Measurements from ENCODE around the gene PRR30.

PRR30 gene

DNA sequence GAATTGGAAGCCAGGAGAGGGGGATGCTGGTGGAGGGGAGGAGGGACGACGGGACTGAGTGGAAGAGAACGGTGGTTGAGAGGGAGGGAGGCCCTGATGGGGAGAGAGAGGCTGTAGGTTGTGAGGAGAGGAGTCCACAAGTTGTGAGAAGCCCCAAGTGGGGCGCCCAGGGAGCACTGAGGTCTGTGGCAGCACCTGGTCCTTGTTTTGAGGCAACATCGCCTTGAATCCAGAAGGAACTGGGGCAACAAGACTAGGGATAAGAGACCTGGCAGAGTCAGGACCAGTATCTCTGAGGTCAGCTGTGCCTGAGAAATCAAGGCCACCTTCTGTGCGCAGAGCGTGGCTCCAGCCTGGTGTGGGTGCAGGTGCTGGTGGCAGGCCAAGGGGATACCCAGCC lies 1.1 kb downstream of the PRR30 start:
- Mint-ChIP-seq H3K9me3 (no peaks in the 10 kb centered on the region), H3K27ac (no peak overlapping the region), H3K36me3 (peaks cover under 1% of the 10 kb centered on the region), H3K4me1 (peaks cover 8% of the 10 kb centered on the region), H3K4me3 (no peak overlapping the region), H3K27me3 (peaks cover 1% of the 10 kb centered on the region)

DNA sequence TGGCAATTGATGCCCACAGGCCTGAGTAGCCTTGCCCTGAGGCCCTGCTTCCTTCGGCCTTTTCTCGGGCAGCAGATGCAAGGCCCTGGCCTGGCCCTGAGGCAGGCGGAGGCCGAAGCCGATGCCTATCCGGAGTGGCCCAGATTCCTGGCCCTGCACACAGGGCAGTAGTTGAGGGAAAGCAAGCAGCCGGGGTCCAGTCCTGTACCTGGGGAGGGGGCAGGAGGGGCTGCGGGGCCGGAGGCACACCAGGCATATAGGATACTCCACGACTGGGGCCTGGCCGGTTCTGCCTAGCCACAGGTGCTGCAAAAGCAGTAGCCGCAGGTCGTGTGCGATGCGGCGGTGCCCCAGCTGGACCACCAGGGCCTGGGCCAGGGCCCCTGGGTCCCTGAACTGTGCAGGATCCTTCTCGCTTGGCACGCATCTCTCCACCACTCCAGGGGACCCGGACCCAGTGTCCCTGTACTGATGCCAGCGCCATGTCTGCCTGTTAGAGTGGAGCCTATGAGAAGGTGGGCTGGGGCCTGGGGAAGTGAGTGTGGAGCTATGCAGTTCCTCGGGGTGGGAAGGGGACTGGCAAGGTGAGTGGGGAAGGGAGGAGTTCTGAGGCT lies 1.8 kb downstream of the PRR30 start:
- Mint-ChIP-seq H3K9me3 (no peaks in the 10 kb centered on the region), H3K27me3 (no peaks in the 10 kb centered on the region), H3K27ac (no peak overlapping the region), H3K36me3 (peaks cover 4% of the 10 kb centered on the region), H3K4me3 (no peak overlapping the region), H3K4me1 (peaks cover 14% of the 10 kb centered on the region)

DNA sequence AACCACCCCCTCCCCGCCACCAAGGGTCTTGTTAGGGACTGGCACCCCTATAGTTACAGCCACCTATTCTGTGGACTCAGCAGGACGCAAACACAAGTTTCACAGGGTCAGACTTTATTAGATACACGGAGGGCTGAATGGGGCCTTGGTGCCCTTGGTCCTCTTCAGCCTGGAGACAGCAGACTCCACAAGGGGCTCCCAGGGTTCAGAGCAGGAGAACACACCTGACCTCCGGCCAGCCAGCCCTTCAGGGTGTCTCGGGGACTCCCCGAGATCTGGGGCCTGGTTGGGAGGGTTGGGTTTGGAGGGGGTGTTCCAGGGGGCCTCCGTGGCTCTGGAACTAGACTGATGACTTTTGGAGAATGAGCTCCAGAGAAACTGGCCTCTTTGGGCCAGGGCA lies 2.5 kb downstream of the PRR30 start:
- Mint-ChIP-seq H3K27me3 (no peaks in the 10 kb centered on the region), H3K27ac (no peak overlapping the region), H3K4me3 (no peak overlapping the region), H3K36me3 (peaks cover 4% of the 10 kb centered on the region), H3K9me3 (no peaks in the 10 kb centered on the region), H3K4me1 (peaks cover 16% of the 10 kb centered on the region)

GRCh38 chr2:27135478-27135955 lies 3.7 kb downstream of the PRR30 start:
- Mint-ChIP-seq H3K4me3 (peak overlapping the region; percentile 92), H3K9me3 (no peaks in the 10 kb centered on the region), H3K36me3 (peaks cover 9% of the 10 kb centered on the region), H3K27ac (peak overlapping the region; percentile 98), H3K4me1 (peaks cover 19% of the 10 kb centered on the region), H3K27me3 (no peaks in the 10 kb centered on the region)

DNA sequence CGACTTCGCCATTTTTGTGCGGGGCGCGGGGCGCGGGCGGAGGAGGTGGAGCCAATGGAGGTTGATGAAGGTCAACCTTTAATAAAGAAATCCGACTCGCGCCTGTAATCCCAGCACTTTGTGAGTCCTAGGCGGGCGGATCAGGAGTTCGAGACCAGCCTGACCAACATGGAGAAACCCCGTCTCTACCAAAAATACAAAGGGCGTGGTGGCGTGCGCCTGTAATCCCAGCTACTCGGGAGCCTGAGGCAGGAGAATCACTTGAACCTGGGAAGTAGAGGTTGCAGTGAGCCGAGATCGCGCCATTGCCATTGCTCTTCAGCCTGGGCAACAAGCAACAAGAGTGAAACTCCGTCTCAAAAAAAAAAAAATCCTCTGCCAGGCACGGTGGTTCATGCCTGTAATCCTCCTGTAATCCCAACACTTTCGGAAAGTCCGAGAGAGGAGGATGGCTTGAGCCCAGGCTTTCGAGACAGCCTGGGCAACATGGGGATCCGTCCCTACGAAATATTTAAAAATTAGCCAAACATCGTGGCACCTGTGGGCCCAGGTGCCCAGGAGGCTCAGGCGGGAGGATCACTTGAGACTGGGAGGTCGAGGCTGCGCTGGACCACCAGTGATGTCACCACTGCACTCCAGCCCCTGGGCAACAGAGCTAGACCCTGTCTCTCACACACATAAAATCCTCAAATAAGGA lies 4.3 kb downstream of the PRR30 start:
- Mint-ChIP-seq H3K4me3 (peak overlapping the region; percentile 92), H3K36me3 (peaks cover 9% of the 10 kb centered on the region), H3K9me3 (no peaks in the 10 kb centered on the region), H3K27me3 (no peaks in the 10 kb centered on the region), H3K4me1 (peaks cover 19% of the 10 kb centered on the region), H3K27ac (peak overlapping the region; percentile 98)

DNA sequence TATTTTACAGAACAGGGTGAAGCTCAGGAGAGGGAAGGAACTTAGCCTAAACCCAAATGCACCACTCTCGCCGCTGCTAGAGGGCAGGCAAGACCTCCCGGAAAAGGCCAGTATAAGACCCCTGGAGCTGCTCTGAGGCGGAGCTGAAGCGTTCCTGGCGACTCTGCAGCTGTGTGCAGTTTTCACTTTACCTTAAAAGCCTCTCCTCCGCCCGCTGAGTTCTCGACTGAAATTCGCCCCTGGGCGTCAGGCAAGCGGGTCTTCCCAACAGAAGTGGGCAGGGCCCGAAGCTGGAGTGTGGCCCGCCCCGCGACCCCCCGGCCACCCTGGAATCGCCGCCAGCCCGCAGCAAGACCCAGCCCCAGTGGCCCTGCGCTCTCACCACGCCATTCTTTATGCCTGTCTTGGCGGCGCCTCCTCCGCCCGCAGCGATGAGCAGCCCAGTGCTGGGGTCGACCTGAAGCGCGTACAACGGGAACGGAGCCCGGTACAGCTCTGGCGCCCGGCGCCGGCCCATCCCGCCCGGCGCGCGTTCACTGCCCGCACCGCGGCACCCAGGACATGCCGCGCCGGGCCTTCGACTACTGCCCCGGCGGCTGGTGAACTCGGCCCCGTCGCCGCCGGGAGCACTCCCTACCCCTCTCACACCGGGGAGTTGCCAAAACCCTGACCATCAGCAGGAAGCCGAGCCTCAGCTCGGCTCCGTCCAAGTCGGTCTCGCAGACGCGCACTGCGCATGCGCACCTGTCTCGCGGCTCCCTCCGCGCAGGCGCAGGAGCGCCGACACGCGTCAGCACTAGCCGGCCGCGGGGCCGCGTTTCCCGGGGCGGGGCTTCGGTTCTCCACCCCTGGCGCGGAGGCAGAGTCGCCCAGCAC lies 5.1 kb downstream of the PRR30 start, which contains the start of gene PREB:
Gene PREB (minus strand): TSS at position 732 of the 876 bp plus-strand sequence. CDS start 215 bp downstream, at position 517.
- peak within 1 kb of the TSS; percentile 98 for H3K27ac Mint-ChIP-seq
- no peaks in the 10 kb centered on the region for H3K9me3 Mint-ChIP-seq
- H3K36me3 Mint-ChIP-seq = peaks cover 9% of the 10 kb centered on the region
- H3K4me1 Mint-ChIP-seq = peaks cover 19% of the 10 kb centered on the region
- H3K4me3 Mint-ChIP-seq = peak within 1 kb of the TSS; percentile 92
- H3K27me3 Mint-ChIP-seq = no peaks in the 10 kb centered on the region

GRCh38 chr2:27133195-27133875 lies 5.9 kb downstream of the PRR30 start:
- peak overlapping the region; percentile 92 for H3K4me3 Mint-ChIP-seq
- H3K27me3 Mint-ChIP-seq = no peaks in the 10 kb centered on the region
- H3K27ac Mint-ChIP-seq = peak overlapping the region; percentile 59
- H3K4me1 Mint-ChIP-seq = peaks cover 19% of the 10 kb centered on the region
- no peaks in the 10 kb centered on the region for H3K9me3 Mint-ChIP-seq
- H3K36me3 Mint-ChIP-seq = peaks cover 9% of the 10 kb centered on the region

DNA sequence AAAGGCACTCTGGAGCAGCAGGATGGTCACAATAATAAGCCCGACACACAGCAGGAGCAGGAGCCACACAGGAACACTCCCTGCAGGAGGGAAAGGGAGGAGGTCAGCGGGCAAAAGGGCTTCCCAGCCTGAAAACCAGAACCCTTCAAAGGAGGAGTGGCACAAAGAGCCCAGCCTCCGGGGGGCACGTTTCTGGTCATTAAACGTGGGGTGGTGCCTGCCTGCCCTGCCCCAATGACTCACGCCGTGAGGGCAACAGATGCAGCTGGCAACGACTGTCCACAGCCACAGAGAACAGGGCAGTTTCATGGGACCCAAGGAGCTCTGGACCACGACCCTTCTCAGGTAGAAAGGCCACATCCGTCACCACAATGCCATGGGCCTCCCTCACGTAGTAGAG lies 7.8 kb downstream of the PRR30 start:
- Mint-ChIP-seq H3K36me3 (peaks cover 9% of the 10 kb centered on the region), H3K4me3 (peak overlapping the region; percentile 6), H3K27ac (no peak overlapping the region), H3K27me3 (no peaks in the 10 kb centered on the region), H3K9me3 (no peaks in the 10 kb centered on the region), H3K4me1 (peaks cover 19% of the 10 kb centered on the region)

GRCh38 chr2:27130396-27130795 lies 8.8 kb downstream of the PRR30 start:
- Mint-ChIP-seq H3K4me3 (no peak overlapping the region), H3K36me3 (peaks cover 9% of the 10 kb centered on the region), H3K27me3 (no peaks in the 10 kb centered on the region), H3K9me3 (no peaks in the 10 kb centered on the region), H3K4me1 (peaks cover 19% of the 10 kb centered on the region), H3K27ac (no peak overlapping the region)

GRCh38 chr2:27128668-27129571 lies 10.3 kb downstream of the PRR30 start:
- peaks cover 9% of the 10 kb centered on the region for H3K36me3 Mint-ChIP-seq
- no peak overlapping the region for H3K4me3 Mint-ChIP-seq
- H3K27me3 Mint-ChIP-seq = no peaks in the 10 kb centered on the region
- H3K27ac Mint-ChIP-seq = peak overlapping the region; percentile 63
- H3K4me1 Mint-ChIP-seq = peaks cover 19% of the 10 kb centered on the region
- H3K9me3 Mint-ChIP-seq = no peaks in the 10 kb centered on the region

GRCh38 chr2:27127883-27128667 lies 11.1 kb downstream of the PRR30 start:
- H3K4me3 Mint-ChIP-seq = no peak overlapping the region
- H3K4me1 Mint-ChIP-seq = peaks cover 15% of the 10 kb centered on the region
- H3K9me3 Mint-ChIP-seq = no peaks in the 10 kb centered on the region
- no peaks in the 10 kb centered on the region for H3K27me3 Mint-ChIP-seq
- H3K36me3 Mint-ChIP-seq = peaks cover 8% of the 10 kb centered on the region
- no peak overlapping the region for H3K27ac Mint-ChIP-seq

- peaks cover 13% of the 10 kb centered on the region for H3K4me1 Mint-ChIP-seq
- peaks cover 4% of the 10 kb centered on the region for H3K36me3 Mint-ChIP-seq
- no peak overlapping the region for H3K4me3 Mint-ChIP-seq
- no peaks in the 10 kb centered on the region for H3K9me3 Mint-ChIP-seq
- H3K27ac Mint-ChIP-seq = no peak overlapping the region
- no peaks in the 10 kb centered on the region for H3K27me3 Mint-ChIP-seq
Measured at GRCh38 chr2:27126252-27126710, 12.9 kb downstream of the PRR30 start.

DNA sequence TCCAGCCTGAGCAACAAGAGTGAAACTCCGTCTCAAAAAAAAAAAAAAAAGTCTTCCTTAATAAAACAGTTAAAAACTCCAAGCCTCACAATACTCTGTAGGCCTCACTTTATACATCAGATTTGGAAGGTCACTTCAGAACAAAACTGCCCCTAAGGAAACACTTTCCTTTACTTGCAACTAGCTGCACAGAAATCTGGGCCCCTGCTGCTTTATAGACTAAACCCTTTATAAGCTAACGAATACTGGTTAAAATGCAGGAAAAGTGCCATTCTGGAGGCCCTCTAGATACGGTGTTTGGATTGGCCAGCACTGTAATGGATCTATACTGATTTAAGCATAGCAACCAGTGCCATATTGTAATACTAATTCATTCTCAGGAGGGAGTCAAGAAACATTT lies 14.1 kb downstream of the PRR30 start:
- no peaks in the 10 kb centered on the region for H3K9me3 Mint-ChIP-seq
- H3K36me3 Mint-ChIP-seq = no peaks in the 10 kb centered on the region
- H3K27ac Mint-ChIP-seq = no peak overlapping the region
- H3K4me3 Mint-ChIP-seq = no peak overlapping the region
- H3K27me3 Mint-ChIP-seq = peaks cover under 1% of the 10 kb centered on the region
- H3K4me1 Mint-ChIP-seq = peaks cover 12% of the 10 kb centered on the region
